HG03342 (cell line): ENCODE results near the gene CALHM6.
A peak's percentile ranks its signal among the peaks of the same experiment; 100 is the strongest.
"Not testable (repeated sequence)": the region's sequence is repeated elsewhere in the genome, so short reads cannot be mapped to it uniquely, and the experiment has no call there.

Source experiments
- ATAC-seq: cut with Tn5 transposase; IDR thresholded peaks from one replicate; pipeline ENCODE4 v1.9.1; 2021; ENCODE audit warnings: mild to moderate bottlenecking, moderate library complexity; ENCODE audit not compliant: unreplicated experiment

CALHM6 gene

GRCh38 chr6:116475141-116475540 lies 14.0 kb downstream of the CALHM6 start:
- no peak for ATAC-seq

GRCh38 chr6:116476002-116476678 lies 15.0 kb downstream of the CALHM6 start:
- ATAC-seq = peak; percentile 100

- ATAC-seq = no peak
Measured at GRCh38 chr6:116482780-116483179, 21.6 kb downstream of the CALHM6 start.

GRCh38 chr6:116483616-116484015 lies 22.4 kb downstream of the CALHM6 start:
- no peak for ATAC-seq

GRCh38 chr6:116485559-116486184 lies 24.5 kb downstream of the CALHM6 start:
- ATAC-seq = no peak

GRCh38 chr6:116491610-116492330 lies 30.6 kb downstream of the CALHM6 start:
- ATAC-seq = no peak

- ATAC-seq = no peak
Measured at GRCh38 chr6:116492331-116493067, 31.3 kb downstream of the CALHM6 start.

GRCh38 chr6:116495161-116495560 lies 34.0 kb downstream of the CALHM6 start:
- ATAC-seq = not testable (repeated sequence)

- no peak for ATAC-seq
Measured at GRCh38 chr6:116497113-116497676, 36.0 kb downstream of the CALHM6 start.

- no peak for ATAC-seq
Measured at GRCh38 chr6:116500969-116501433, 39.8 kb downstream of the CALHM6 start.

GRCh38 chr6:116507324-116507723 lies 46.1 kb downstream of the CALHM6 start:
- ATAC-seq = no peak

- no peak for ATAC-seq
Measured at GRCh38 chr6:116508527-116508926, 47.4 kb downstream of the CALHM6 start.

GRCh38 chr6:116511424-116512110 lies 50.4 kb downstream of the CALHM6 start, which contains the start of gene CALHM5:
Gene CALHM5 (plus strand): TSS chr6:116511639. CDS start chr6:116511697, 58 bp downstream.
- no peak for ATAC-seq

- ATAC-seq = peak; percentile 69
Measured at GRCh38 chr6:116512111-116512559, 51.0 kb downstream of the CALHM6 start.

- no peak for ATAC-seq
Measured at GRCh38 chr6:116512734-116513133, 51.6 kb downstream of the CALHM6 start.
